HUES48 (cell line): ENCODE data around the gene HOMER2.
A peak's percentile ranks its signal among the peaks of the same experiment; 100 is the strongest.

Experiments used
- H3K27ac ChIP-seq: one replicate; pipeline ENCODE4 v1.7.0; 2013; ENCODE audit warnings: low read depth, low read length, inconsistent platforms
- H3K27me3 ChIP-seq: 2 replicates; pipeline ENCODE4 v1.6.1; 2013; ENCODE audit warnings: mild to moderate bottlenecking, low read length; ENCODE audit not compliant: control insufficient read depth, insufficient read depth
- H3K36me3 ChIP-seq: 2 replicates; pipeline ENCODE4 v1.6.1; 2013; ENCODE audit warnings: low read length; ENCODE audit not compliant: control insufficient read depth, insufficient read depth
- H3K4me1 ChIP-seq: 2 replicates; pipeline ENCODE4 v1.6.1; 2013; ENCODE audit warnings: mild to moderate bottlenecking, low read length; ENCODE audit not compliant: control insufficient read depth, insufficient read depth
- H3K4me3 ChIP-seq: 2 replicates; pipeline ENCODE4 v1.5.1; 2013; ENCODE audit warnings: mild to moderate bottlenecking, low read depth, low read length
- H3K9ac ChIP-seq: 2 replicates; pipeline ENCODE4 v1.6.1; 2013; ENCODE audit warnings: mild to moderate bottlenecking, low read depth, low read length, moderate library complexity
- H3K9me3 ChIP-seq: 2 replicates; pipeline ENCODE4 v1.6.1; 2013; ENCODE audit warnings: low read length; ENCODE audit not compliant: control insufficient read depth, insufficient read depth

HOMER2 gene

GRCh38 chr15:82856397-82857170, 95.9 kb downstream of the HOMER2 start:
- Histone ChIP-seq H3K27ac (no peak overlapping the region), H3K4me3 (no peak overlapping the region), H3K9ac (no peak overlapping the region), H3K27me3 (no peaks in the 10 kb centered on the region), H3K36me3 (no peaks in the 10 kb centered on the region), H3K4me1 (no peaks in the 10 kb centered on the region), H3K9me3 (no peaks in the 10 kb centered on the region)

GRCh38 chr15:82855286-82856100, 97.0 kb downstream of the HOMER2 start:
- Histone ChIP-seq H3K27ac (no peak overlapping the region), H3K36me3 (0 out of 2 replicates have a peak, but pooled peaks cover 3% of the 10 kb centered on the region), H3K4me3 (no peak overlapping the region), H3K27me3 (no peaks in the 10 kb centered on the region), H3K9me3 (no peaks in the 10 kb centered on the region), H3K9ac (no peak overlapping the region), H3K4me1 (no peaks in the 10 kb centered on the region)

DNA sequence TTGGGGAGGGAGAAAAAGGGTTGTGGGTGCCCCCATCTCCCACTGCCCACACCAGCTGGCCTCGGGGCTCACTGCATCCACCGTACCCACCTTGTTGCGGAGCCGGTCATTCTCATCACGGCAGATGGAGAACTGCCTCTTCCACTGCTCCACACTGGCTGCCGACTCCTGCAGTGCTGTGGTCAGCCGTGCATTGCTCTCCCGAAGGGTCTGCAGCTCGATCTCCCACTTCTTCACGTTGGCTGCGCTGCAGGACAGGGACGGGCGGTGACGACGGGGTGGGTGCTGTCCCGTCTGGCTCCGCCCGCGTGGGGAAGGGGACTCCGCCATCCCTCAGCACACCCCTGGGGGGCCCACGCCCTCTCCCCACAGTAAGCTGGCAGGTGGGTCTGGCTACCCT, 98.0 kb downstream of the HOMER2 start:
- Histone ChIP-seq H3K9me3 (no peaks in the 10 kb centered on the region), H3K4me1 (peaks cover 6% of the 10 kb centered on the region), H3K4me3 (no peak overlapping the region)

GRCh38 chr15:82852941-82853561, 99.5 kb downstream of the HOMER2 start:
- H3K9ac ChIP-seq = no peak overlapping the region
- no peaks in the 10 kb centered on the region for H3K27me3 ChIP-seq
- H3K9me3 ChIP-seq = no peaks in the 10 kb centered on the region
- no peak overlapping the region for H3K4me3 ChIP-seq
- H3K4me1 ChIP-seq = peaks cover 9% of the 10 kb centered on the region
- H3K27ac ChIP-seq = no peak overlapping the region
- H3K36me3 ChIP-seq = 0 out of 2 replicates have a peak, but pooled peaks cover 3% of the 10 kb centered on the region

More for the DNA sequence above, 98.0 kb downstream of the HOMER2 start:
- Histone ChIP-seq H3K9ac (no peak overlapping the region), H3K36me3 (0 out of 2 replicates have a peak, but pooled peaks cover 3% of the 10 kb centered on the region), H3K27ac (no peak overlapping the region), H3K27me3 (no peaks in the 10 kb centered on the region)

DNA sequence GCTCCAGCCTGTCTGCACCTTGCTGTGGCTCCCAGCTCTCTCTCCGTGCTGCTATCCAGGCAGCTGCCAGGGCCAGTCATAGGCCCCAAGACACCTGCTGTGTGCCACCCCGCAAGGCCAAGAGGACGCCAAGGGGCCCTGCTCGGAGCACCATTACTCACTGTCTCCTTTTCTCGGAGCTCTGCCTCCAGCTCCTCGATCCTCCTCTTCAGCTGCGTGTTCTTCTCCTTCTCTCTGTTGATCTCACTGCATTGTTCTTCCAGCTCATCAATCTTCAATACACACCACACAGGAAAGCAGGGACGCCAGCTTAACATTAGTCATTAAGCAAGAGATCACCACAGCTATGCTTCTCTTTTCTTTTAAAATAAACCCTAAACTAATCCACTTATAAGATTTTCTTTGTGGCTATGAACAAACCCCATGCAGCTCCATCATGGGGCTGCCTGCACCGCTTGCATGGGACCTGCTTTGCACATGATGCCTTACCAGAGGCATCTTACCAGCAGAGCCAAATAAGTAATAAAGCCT, 100.5 kb downstream of the HOMER2 start:
- no peaks in the 10 kb centered on the region for H3K9me3 ChIP-seq
- no peaks in the 10 kb centered on the region for H3K27me3 ChIP-seq
- H3K4me3 ChIP-seq = no peak overlapping the region
- no peak overlapping the region for H3K9ac ChIP-seq
- peaks cover 9% of the 10 kb centered on the region for H3K4me1 ChIP-seq
- H3K36me3 ChIP-seq = 0 out of 2 replicates have a peak, but pooled peaks cover 3% of the 10 kb centered on the region
- no peak overlapping the region for H3K27ac ChIP-seq

GRCh38 chr15:82851306-82851850, 101.1 kb downstream of the HOMER2 start:
- no peak overlapping the region for H3K9ac ChIP-seq

DNA sequence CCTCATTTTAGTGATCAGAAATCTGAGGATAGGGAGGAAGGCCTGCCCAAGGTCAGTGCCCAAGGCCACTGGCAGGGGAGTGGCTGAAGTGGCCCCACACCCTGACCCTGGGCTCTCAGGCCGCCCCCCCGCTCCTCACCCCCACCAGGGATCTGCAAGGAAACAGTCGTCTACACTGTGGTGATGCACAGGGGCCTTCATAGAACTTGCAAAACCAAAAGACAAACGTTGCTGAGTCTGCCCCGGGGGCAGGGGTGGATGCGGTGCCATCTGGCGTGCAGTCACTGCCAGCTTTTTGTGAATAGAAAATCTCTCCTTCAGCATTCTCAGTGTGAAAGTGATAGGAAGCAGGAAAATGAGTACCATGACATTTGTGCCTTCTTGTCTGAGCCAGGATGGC, 101.8 kb downstream of the HOMER2 start:
- no peaks in the 10 kb centered on the region for H3K9me3 ChIP-seq
- no peaks in the 10 kb centered on the region for H3K27me3 ChIP-seq
- peaks cover 9% of the 10 kb centered on the region for H3K4me1 ChIP-seq
- H3K36me3 ChIP-seq = 0 out of 2 replicates have a peak, but pooled peaks cover 3% of the 10 kb centered on the region
- H3K9ac ChIP-seq = no peak overlapping the region
- H3K4me3 ChIP-seq = no peak overlapping the region
- no peak overlapping the region for H3K27ac ChIP-seq

More at GRCh38 chr15:82851306-82851850, 101.1 kb downstream of the HOMER2 start:
- H3K36me3 ChIP-seq = 0 out of 2 replicates have a peak, but pooled peaks cover 3% of the 10 kb centered on the region
- H3K4me3 ChIP-seq = no peak overlapping the region
- no peaks in the 10 kb centered on the region for H3K9me3 ChIP-seq
- H3K27me3 ChIP-seq = no peaks in the 10 kb centered on the region
- no peak overlapping the region for H3K27ac ChIP-seq
- peaks cover 9% of the 10 kb centered on the region for H3K4me1 ChIP-seq

DNA sequence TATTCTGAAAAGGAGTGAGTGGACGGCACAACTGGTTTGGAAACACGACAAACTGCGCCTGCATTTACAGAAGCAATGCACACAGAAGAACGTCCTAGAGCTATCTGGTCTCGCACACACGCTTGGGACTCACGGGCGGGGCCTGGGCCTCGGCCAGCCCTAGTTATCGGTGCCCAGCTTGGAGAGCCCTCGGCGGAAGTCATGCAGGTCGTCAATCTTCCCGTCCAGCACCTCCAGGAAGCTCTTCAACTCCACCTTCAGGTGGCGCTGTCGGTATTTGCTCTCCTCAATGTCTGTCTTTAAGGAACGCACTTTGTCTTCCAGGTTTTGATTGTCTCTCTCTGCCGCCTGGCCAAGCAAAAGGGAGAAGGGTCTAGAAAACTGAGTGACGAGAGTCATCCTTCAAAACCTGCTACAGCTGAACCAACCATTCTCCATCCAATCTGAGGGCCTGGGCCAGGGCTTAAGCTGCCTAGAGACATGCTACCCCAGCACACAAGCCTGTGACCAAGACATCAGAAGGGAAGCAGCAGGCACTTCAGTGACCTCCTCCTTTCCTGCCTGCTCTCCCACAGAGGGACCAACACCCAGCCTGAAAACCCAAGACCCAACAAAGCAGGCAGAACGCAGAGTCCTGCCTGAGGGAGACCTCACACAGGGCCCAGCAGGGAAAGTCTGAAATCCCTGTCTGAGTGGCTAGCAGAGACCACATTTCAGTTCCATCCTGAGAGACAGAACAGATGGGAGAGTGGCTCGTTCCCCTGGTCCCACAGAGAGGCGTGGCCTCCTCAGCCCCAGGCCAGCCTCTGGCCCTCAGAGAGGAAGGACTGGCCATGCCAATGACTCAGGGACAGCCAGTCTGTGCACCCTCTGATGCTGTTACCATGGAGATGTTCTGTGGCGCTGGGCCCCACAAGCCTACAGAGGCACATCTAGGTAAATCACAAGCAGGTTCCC, 102.7 kb downstream of the HOMER2 start:
- Histone ChIP-seq H3K27ac (peak overlapping the region; percentile 31), H3K9me3 (no peaks in the 10 kb centered on the region), H3K4me3 (no peak overlapping the region), H3K4me1 (peaks cover 9% of the 10 kb centered on the region), H3K27me3 (no peaks in the 10 kb centered on the region), H3K9ac (0 out of 2 replicates have a peak overlapping the region, but pooled peaks have one; percentile 8), H3K36me3 (0 out of 2 replicates have a peak, but pooled peaks cover 3% of the 10 kb centered on the region)

GRCh38 chr15:82848241-82848993, 104.1 kb downstream of the HOMER2 start:
- H3K27me3 ChIP-seq = no peaks in the 10 kb centered on the region
- H3K4me3 ChIP-seq = no peak overlapping the region
- H3K27ac ChIP-seq = no peak overlapping the region
- 0 out of 2 replicates have a peak, but pooled peaks cover 3% of the 10 kb centered on the region for H3K36me3 ChIP-seq
- H3K4me1 ChIP-seq = peaks cover 9% of the 10 kb centered on the region
- no peak overlapping the region for H3K9ac ChIP-seq
- H3K9me3 ChIP-seq = no peaks in the 10 kb centered on the region
